Omental fat pad (tissue), 4 donors: ENCODE measurements around the gene CARD11. TPM values are rescaled to one million over a fixed set of nuclear protein-coding genes. Genes with fewer than 3 reads are reported as not detected.

Experiments
- ATAC-seq: fragments of 150-250 bp; one replicate; pipeline ENCODE4 v1.9.1; 2016; ENCODE audit warnings: mild to moderate bottlenecking, moderate library complexity; ENCODE audit not compliant: low FRiP score
- DNase-seq: peaks from one replicate; pipeline ENCODE4 v3.0.0-alpha.2; 2019; ENCODE audit warnings: low spot score
- total RNA-seq, 4 donors: library from RNA; depleted of rRNA; stranded (reverse); fragments of >200 nt; gene quantifications; one replicate each; pipeline ENCODE4 v1.1.0, GENCODE V29; 2016
- TF ChIP-seq, protein P1 (sequence below), 3 donors: fragments of 450-650 bp; IDR thresholded peaks; one replicate each; pipeline ENCODE4 v1.5.1; 2016 to 2017; ENCODE audit warnings: antibody characterized with exemption in 3 of 3, mild to moderate bottlenecking in 3 of 3, moderate library complexity in 2 of 3

Gene CARD11
- total RNA-seq, 4 donors from 2014 or later = 0.75 to 1.4 (median 1.0) TPM

DNA sequence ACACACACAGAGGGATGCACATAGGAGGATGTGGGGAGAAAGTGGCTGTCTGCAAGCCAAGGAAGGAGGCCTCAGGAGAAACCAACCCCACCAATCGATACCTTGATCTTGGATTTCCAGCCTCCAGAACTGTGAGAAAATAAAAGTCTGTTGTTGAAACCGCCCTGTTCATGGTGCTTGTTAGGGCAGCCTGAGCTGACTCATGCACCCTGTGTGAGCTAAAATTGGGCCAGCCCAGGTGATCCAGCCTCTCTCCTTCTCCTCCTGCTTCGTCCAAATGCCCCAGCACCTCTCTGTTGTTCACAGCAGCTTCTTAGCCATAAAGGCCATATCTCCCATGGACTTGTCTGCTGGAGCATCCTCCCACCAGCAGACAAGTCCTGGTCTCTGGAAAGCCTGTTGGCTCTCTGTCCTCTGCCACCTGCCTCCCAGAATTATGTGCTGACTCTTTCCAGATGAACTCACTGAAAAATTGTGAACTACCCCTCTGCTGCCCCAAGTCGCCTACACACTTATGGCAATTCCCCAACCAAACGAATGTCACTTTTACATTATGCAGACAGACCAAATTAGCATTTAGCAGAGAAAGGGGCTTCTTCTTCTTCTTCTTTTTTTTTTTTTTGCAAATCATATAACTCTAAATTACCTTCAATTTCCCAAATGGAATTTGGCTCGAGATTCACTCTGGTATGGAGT, 30.2 kb upstream of the CARD11 start:
- ATAC-seq = no peak

DNA sequence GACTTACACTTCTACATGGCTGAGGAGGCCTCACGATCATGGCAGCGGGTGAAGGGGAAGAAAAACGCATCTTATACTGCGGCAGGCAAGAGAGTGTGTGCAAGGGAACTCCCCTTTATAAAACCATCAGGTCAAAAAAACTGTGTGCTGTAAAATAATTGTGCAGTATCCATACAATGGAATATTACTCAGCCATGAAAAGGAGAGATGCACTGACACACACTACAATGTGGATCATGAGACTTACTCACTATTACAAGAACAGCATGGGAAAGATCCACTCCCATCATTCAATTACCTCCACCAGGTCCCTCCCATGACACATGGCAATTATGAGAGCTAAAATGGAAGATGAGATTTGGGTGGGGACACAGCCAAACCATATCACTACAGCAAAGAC, 27.2 kb upstream of the CARD11 start:
- TF ChIP-seq, protein P1, sequence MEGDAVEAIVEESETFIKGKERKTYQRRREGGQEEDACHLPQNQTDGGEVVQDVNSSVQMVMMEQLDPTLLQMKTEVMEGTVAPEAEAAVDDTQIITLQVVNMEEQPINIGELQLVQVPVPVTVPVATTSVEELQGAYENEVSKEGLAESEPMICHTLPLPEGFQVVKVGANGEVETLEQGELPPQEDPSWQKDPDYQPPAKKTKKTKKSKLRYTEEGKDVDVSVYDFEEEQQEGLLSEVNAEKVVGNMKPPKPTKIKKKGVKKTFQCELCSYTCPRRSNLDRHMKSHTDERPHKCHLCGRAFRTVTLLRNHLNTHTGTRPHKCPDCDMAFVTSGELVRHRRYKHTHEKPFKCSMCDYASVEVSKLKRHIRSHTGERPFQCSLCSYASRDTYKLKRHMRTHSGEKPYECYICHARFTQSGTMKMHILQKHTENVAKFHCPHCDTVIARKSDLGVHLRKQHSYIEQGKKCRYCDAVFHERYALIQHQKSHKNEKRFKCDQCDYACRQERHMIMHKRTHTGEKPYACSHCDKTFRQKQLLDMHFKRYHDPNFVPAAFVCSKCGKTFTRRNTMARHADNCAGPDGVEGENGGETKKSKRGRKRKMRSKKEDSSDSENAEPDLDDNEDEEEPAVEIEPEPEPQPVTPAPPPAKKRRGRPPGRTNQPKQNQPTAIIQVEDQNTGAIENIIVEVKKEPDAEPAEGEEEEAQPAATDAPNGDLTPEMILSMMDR (IDR thresholded peaks at IDR 0.05) = no peak
- DNase-seq = no peak
- ATAC-seq = no peak

More for the DNA sequence above, 30.2 kb upstream of the CARD11 start:
- TF ChIP-seq, protein P1 (IDR thresholded peaks at IDR 0.05) = no peak
- DNase-seq = no peak

DNA sequence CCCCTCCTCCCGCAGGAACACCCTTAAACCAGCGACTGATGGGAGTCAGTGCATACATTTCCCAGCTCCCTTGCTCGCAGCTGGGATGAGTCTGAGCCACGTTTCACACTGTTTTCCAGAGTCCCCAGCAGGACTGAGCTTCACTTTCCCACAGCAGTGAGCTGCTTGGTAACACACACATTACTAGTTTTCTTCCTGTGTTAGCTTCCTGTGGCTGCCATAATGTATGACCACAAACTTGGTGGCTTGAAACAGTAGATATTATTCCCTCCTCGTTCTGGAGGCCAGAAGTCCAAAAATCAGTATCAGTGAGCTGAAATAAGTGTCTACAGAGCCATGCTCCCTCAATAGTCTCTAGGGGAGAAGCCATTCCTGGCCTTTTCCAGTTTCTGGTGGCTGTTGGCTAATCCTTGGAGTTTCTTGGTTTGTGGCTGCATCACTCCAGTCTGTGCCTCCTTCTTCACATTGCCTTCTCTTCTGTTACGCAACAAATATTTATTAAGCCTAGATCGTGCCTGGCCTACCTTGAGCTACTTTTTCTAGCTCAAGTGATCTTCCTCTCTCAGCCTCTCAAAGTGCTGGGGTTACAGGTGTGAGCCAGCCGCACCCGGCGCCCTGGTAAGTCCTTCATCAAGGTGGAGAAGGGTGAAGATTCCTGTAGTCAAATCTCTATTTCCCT, 26.2 kb upstream of the CARD11 start:
- ATAC-seq = no peak
- TF ChIP-seq, protein P1 (IDR thresholded peaks at IDR 0.05) = no peak
- DNase-seq = no peak

DNA sequence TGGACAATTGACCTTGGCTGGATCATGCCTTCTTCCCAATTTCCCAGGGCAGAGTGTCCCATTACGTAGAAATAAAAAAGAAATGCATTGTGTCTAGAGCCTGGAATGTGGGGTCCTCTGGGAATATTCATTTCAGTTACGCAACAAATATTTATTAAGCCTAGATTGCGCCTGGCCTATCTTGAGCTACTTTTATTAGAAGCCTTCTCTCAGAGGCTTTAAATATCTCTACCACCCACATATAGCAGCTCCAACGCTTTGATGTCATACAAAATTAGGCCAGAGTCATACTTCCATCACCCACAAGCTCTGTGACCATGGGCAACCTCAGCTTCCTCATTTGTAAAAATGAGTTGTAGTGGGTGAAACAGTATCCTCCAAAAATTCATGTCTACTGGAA, 24.9 kb upstream of the CARD11 start:
- TF ChIP-seq, protein P1 (IDR thresholded peaks at IDR 0.05) = no peak
- DNase-seq = no peak
- ATAC-seq = no peak

DNA sequence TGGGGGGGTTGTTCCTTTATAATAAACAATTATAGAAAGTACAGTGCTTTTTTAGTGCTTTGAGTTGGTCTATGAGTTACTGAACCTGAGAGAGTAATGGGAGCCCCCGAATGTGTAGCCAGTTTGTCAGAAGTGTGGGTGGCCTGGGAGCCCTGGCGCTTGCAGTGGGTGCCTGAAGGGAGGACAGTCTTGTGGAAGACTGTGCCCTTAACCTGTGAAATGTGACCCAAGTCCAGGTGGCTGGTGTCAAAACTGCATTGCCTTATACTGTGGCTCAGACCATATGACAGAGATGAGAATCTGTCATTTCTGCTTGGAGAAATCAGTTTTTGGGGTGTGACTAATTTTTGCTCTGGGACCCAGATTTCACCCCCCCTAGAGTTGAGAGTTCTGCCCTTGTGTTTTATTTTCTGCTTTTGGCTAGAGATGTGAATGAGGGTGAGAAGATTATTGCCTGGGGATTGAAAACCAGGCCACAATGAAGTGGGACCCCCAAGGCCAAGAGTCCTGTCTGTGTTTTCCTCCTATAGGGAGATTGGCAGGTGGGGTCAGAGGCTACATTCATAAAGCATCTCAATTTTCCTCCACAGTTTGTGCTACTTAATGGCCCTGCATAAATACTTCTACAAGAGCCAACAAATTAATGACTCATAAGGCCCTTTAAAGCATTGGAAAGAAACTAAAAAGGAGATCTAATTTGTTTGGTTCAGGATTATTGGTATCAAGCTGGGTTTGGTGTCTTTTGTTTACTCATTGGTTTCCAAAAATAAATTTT, 24.1 kb upstream of the CARD11 start:
- TF ChIP-seq, protein P1 (IDR thresholded peaks at IDR 0.05) = no peak
- DNase-seq (no peak), ATAC-seq (no peak)

DNA sequence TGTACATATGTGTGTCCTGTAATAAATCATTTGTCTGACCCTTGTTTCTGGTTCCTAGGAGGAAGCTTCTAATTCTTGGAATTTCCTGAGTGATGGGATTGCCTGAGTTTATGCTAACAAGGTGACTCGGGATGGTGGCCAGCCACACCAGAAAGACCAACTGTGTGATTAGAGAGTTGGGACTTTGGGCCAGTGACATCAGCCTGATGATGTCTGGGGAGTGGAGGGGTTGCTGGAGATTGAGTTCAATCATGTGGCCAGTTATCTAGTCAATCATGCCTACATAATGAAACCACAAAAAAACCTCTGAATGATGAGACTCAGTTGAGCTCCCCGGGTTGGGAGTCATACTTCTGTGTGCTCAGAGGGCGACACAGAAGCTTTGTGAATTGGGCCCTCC, 23.5 kb upstream of the CARD11 start:
- ATAC-seq (no peak), DNase-seq (no peak)
- TF ChIP-seq, protein P1 (IDR thresholded peaks at IDR 0.05) = no peak
